Endodermal cell (in vitro differentiated cells): ENCODE data around the gene IL1B. TPM values are rescaled to one million over a fixed set of nuclear protein-coding genes. Genes with fewer than 3 reads are reported as not detected.

Experiments
- DNase-seq: peaks from one replicate; pipeline ENCODE4 v3.0.0-alpha.2; 2017
- H3K27ac ChIP-seq: 2 replicates; pipeline ENCODE4 v1.5.1; 2013; ENCODE audit warnings: mild to moderate bottlenecking, low read depth, low read length, moderate library complexity
- H3K27me3 ChIP-seq: 2 replicates; pipeline ENCODE4 v1.6.1; 2013; ENCODE audit warnings: mild to moderate bottlenecking, low read length, moderate library complexity; ENCODE audit not compliant: insufficient read depth, control insufficient read depth, poor library complexity, severe bottlenecking
- H3K36me3 ChIP-seq: 2 replicates; pipeline ENCODE4 v1.7.0; 2013; ENCODE audit warnings: mild to moderate bottlenecking, low read length, moderate library complexity; ENCODE audit not compliant: control insufficient read depth, insufficient read depth
- H3K4me1 ChIP-seq: one replicate; pipeline ENCODE4 v1.7.0; 2013; ENCODE audit warnings: low read length; ENCODE audit not compliant: control insufficient read depth, insufficient read depth
- H3K4me3 ChIP-seq: 2 replicates; pipeline ENCODE4 v1.5.1; 2013; ENCODE audit warnings: mild to moderate bottlenecking, low read length, moderate library complexity
- H3K9ac ChIP-seq: 2 replicates; pipeline ENCODE4 v1.6.1; 2013; ENCODE audit warnings: mild to moderate bottlenecking, low read length, moderate library complexity; ENCODE audit not compliant: poor library complexity, severe bottlenecking; ENCODE audit errors: extremely low read depth
- H3K9me3 ChIP-seq: 2 replicates; pipeline ENCODE4 v1.6.1; 2013; ENCODE audit warnings: mild to moderate bottlenecking, low read length, moderate library complexity; ENCODE audit not compliant: control insufficient read depth
- H3K27ac Mint-ChIP-seq: 2 replicates; pipeline ENCODE4 v1.8.0; 2020; ENCODE audit warnings: mixed read lengths
- H3K27me3 Mint-ChIP-seq: 2 replicates; pipeline ENCODE4 v1.8.0; 2021; ENCODE audit warnings: mild to moderate bottlenecking, mixed read lengths; ENCODE audit not compliant: insufficient read depth
- H3K36me3 Mint-ChIP-seq: 2 replicates; pipeline ENCODE4 v1.8.0; 2020; ENCODE audit warnings: low read depth, mixed read lengths
- H3K4me1 Mint-ChIP-seq: 2 replicates; pipeline ENCODE4 v1.8.0; 2020; ENCODE audit warnings: mixed read lengths
- H3K4me3 Mint-ChIP-seq: 2 replicates; pipeline ENCODE4 v1.8.0; 2020; ENCODE audit warnings: mild to moderate bottlenecking, moderate library complexity, mixed read lengths
- H3K9me3 Mint-ChIP-seq: 2 replicates; pipeline ENCODE4 v1.8.0; 2020; ENCODE audit warnings: mild to moderate bottlenecking, mixed read lengths
- WGBS, 2 experiments: methylation state at CpG; one replicate each; pipeline versions ENCODE4 v1.1.5 to v1.1.7; 2013; ENCODE audit warnings: missing lambda C conversion rate in 2 of 2, mixed read lengths in 1 of 2; ENCODE audit not compliant: insufficient coverage in 1 of 2, insufficient read length in 1 of 2; 5-methylcytosine and 5-hydroxymethylcytosine counted together
- total RNA-seq, 2 donors: library from RNA; stranded (reverse); fragmentation: NEBNext Ultra II Directional in 1 of 2; extraction: Animal tissue kit (Norgen Biotek cat#: 25700) in 1 of 2; gene quantifications; 2 replicates in 1 of 2; 3 replicates in 1 of 2; pipeline ENCODE4 v1.2.1, GENCODE V29; 2021
- TF ChIP-seq, protein P1 (sequence below): fragments of 200-600 bp; sonication (generic); conservative IDR thresholded peaks from 2 replicates; pipeline ENCODE4 v1.5.0; 2021; ENCODE audit warnings: antibody characterized with exemption, mild to moderate bottlenecking

Gene IL1B
- total RNA-seq, 2 donors from 2014 or later, result not detected

DNA sequence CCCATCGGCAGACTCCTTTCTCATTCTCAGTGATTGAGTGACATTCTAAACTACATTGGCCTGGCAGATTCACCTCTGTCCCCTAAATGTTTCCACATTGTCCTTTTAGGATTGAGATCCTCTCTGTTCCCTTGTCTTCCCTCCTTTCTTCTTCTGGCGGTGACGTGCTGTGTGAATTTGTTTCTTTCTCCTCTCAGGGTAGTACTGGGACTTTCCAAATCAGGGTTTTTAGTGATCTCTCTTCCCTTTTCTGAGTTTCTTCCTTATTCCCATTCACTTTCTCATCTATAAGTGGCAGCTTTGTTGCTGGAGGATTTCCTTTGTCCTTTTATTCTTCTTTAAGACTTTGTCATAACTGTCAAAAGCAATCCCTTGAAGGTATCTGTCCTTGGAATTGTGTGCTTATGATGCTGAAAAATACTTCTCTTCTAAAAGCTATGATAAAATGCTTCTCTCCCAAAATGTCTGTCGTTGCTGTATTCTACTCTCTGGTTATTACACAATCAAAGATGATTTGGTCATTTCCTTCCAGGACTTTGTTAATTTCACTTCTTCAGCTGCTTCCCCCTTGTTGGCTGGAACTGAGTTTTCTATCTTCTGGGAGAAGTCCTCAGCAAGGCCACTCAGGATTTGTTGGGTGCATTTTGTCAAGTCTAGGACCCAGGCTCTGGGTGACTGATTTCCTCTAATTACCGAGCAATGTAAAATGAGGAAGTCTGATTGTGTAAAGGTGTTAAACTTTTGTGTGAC lies 4.9 kb upstream of the IL1B start:
- H3K27ac Mint-ChIP-seq, result no peak overlapping the region
- Histone ChIP-seq H3K27ac (no peak overlapping the region), H3K4me1 (no peaks in the 10 kb centered on the region), H3K36me3 (no peaks in the 10 kb centered on the region), H3K9me3 (peaks cover 9% of the 10 kb centered on the region), H3K4me3 (no peak overlapping the region), H3K27me3 (no peaks in the 10 kb centered on the region), H3K9ac (no peak overlapping the region)
- DNase-seq, result no peak
- H3K4me3 Mint-ChIP-seq, result no peak overlapping the region
- 91 to 96% methylated on average over 4 to 5 of the region's 5 CpGs for WGBS, 2 experiments
- no peaks in the 10 kb centered on the region for H3K36me3 Mint-ChIP-seq
- TF ChIP-seq, protein P1, sequence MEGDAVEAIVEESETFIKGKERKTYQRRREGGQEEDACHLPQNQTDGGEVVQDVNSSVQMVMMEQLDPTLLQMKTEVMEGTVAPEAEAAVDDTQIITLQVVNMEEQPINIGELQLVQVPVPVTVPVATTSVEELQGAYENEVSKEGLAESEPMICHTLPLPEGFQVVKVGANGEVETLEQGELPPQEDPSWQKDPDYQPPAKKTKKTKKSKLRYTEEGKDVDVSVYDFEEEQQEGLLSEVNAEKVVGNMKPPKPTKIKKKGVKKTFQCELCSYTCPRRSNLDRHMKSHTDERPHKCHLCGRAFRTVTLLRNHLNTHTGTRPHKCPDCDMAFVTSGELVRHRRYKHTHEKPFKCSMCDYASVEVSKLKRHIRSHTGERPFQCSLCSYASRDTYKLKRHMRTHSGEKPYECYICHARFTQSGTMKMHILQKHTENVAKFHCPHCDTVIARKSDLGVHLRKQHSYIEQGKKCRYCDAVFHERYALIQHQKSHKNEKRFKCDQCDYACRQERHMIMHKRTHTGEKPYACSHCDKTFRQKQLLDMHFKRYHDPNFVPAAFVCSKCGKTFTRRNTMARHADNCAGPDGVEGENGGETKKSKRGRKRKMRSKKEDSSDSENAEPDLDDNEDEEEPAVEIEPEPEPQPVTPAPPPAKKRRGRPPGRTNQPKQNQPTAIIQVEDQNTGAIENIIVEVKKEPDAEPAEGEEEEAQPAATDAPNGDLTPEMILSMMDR, result no peak
- H3K4me1 Mint-ChIP-seq, result no peaks in the 10 kb centered on the region
- H3K27me3 Mint-ChIP-seq, result peaks cover 18% of the 10 kb centered on the region
- peaks cover 10% of the 10 kb centered on the region for H3K9me3 Mint-ChIP-seq

GRCh38 chr2:112840068-112840445 lies 3.5 kb upstream of the IL1B start:
- 89% methylated on average over 1 of the region's 1 CpG; no CpG with 5 or more reads in 1 of the 2 experiments for WGBS, 2 experiments
- no peak for DNase-seq
- Histone ChIP-seq H3K36me3 (no peaks in the 10 kb centered on the region), H3K27me3 (no peaks in the 10 kb centered on the region), H3K4me1 (no peaks in the 10 kb centered on the region), H3K9me3 (no peaks in the 10 kb centered on the region), H3K4me3 (no peak overlapping the region), H3K27ac (no peak overlapping the region), H3K9ac (no peak overlapping the region)
- TF ChIP-seq, protein P1, result no peak
- peaks cover 13% of the 10 kb centered on the region for H3K27me3 Mint-ChIP-seq
- no peak overlapping the region for H3K27ac Mint-ChIP-seq
- no peaks in the 10 kb centered on the region for H3K36me3 Mint-ChIP-seq
- H3K4me1 Mint-ChIP-seq, result no peaks in the 10 kb centered on the region
- no peaks in the 10 kb centered on the region for H3K9me3 Mint-ChIP-seq
- H3K4me3 Mint-ChIP-seq, result no peak overlapping the region

DNA sequence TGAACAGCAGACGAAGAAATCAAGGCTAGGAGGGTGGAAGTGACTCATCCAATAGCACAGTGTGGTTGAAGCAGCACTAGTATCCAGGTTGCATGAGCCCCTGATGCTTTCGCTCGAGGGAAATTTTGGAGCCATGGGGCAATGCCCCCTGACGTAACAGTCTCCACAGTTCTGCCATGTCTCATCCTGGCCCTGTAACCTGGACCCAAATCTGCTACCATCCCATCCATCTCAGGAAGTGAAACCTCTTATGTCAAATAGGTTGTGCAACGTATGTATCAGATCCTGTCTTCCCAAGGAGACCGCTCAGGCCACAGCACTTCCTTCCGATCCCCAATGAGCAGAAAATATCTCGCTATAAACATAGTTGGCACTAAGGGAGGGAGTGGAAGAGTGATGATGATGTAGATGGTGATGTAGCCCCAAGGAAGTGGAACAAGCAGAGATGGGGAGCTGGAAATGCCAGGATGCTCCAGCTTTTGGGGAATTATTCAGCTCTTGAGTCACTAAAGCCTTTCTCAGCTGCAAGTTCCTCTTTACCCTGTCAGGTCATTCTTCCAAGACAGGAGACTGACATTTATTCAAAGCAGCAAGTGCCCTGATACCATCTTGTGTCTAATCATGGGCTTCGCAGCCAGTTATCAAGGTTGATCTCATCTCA lies 3.0 kb upstream of the IL1B start:
- Histone ChIP-seq H3K36me3 (no peaks in the 10 kb centered on the region), H3K27ac (no peak overlapping the region), H3K4me3 (no peak overlapping the region), H3K9me3 (no peaks in the 10 kb centered on the region), H3K4me1 (no peaks in the 10 kb centered on the region), H3K27me3 (no peaks in the 10 kb centered on the region), H3K9ac (no peak overlapping the region)
- Mint-ChIP-seq H3K9me3 (no peaks in the 10 kb centered on the region), H3K4me1 (no peaks in the 10 kb centered on the region), H3K27ac (no peak overlapping the region), H3K4me3 (no peak overlapping the region), H3K36me3 (no peaks in the 10 kb centered on the region), H3K27me3 (peaks cover 13% of the 10 kb centered on the region)
- DNase-seq, result peak; percentile 19
- TF ChIP-seq, protein P1, result no peak
- 94 to 96% methylated on average over 8 to 9 of the region's 9 CpGs for WGBS, 2 experiments
